Measurements from ENCODE around the gene ADORA2A. TPM values are rescaled to one million over a fixed set of nuclear protein-coding genes. Genes with fewer than 3 reads are reported as not detected.

Gene ADORA2A
- total RNA-seq, 1 experiment from 2014 or later = 0.96 TPM

DNA sequence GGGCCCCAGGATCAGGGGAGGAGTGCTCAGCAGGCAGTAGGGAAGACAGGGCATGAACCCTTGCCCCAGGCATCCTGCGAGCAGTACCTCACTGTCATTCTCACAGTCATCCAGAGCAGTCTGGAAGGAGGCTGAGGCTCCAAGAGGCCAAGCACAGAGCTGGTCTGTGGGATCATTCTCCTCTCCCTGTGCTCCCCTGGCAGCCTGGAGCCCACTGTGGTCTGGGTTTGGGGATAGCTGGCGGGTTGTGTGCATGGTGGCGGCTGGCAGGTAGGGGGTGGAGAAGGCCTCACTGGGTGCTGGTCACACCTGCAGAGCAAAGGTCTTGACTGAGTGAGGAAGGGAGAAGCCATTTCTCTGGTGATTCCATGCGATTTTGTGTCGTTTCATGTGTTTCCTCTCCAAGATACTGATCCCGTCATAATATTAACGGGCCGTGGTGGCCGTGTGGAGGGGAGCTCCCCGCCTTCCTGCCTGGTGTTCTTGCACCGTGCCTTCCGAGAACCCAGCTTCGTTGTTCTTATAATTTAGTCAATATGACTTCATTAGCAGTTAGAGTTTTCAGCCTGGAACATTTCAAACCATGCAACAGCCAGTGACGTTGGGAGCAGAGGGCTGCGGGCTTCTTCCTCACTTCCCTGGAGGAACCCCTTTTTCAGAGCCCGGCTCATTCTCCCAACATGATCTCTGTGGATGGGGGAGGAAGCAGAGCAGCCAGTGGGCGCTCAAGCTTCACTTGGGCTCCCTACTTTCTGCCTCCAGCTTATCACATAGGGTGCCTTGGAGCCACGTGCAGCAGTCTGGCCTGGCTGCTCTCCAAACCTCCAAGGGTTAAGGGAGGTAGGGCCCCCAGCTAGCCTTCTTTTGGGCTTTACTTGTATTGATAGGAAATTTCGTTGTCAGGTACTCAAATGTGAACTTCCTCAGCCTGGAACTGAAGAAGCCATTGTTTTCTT, 20.8 kb upstream of the ADORA2A start:
- no peak overlapping the region for H3K27ac Mint-ChIP-seq (ENCODE audit: low read depth, unreplicated experiment)
- DNase-seq (ENCODE audit: unreplicated experiment) = no peak
- no peak overlapping the region for H3K4me3 Mint-ChIP-seq (ENCODE audit: unreplicated experiment)
- H3K27me3 Mint-ChIP-seq (ENCODE audit: insufficient read depth, unreplicated experiment) = no peaks in the 10 kb centered on the region
- H3K4me1 Mint-ChIP-seq (ENCODE audit: insufficient read depth, unreplicated experiment) = peaks cover 10% of the 10 kb centered on the region
- ChIA-PET CTCF (interaction anchor here (0.5 to 1.6 kb wide), 4 partner anchors 13 to 214 kb away, joined by 3 to 7 read pairs (median 4); no protein-coding TSS in a partner anchor), POLR2A (no interaction called here)
- TF ChIP-seq, protein P1, sequence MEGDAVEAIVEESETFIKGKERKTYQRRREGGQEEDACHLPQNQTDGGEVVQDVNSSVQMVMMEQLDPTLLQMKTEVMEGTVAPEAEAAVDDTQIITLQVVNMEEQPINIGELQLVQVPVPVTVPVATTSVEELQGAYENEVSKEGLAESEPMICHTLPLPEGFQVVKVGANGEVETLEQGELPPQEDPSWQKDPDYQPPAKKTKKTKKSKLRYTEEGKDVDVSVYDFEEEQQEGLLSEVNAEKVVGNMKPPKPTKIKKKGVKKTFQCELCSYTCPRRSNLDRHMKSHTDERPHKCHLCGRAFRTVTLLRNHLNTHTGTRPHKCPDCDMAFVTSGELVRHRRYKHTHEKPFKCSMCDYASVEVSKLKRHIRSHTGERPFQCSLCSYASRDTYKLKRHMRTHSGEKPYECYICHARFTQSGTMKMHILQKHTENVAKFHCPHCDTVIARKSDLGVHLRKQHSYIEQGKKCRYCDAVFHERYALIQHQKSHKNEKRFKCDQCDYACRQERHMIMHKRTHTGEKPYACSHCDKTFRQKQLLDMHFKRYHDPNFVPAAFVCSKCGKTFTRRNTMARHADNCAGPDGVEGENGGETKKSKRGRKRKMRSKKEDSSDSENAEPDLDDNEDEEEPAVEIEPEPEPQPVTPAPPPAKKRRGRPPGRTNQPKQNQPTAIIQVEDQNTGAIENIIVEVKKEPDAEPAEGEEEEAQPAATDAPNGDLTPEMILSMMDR (IDR thresholded peaks at IDR 0.05; ENCODE audit: unreplicated experiment) = no peak
- peaks cover 18% of the 10 kb centered on the region for H3K36me3 Mint-ChIP-seq (ENCODE audit: insufficient read depth, unreplicated experiment)
- BruUV-seq (replicated peaks) = no TSS peak
- H3K9me3 Mint-ChIP-seq (ENCODE audit: unreplicated experiment) = no peaks in the 10 kb centered on the region
- intact Hi-C loops (cut with micrococcal nuclease) = no loop called here

DNA sequence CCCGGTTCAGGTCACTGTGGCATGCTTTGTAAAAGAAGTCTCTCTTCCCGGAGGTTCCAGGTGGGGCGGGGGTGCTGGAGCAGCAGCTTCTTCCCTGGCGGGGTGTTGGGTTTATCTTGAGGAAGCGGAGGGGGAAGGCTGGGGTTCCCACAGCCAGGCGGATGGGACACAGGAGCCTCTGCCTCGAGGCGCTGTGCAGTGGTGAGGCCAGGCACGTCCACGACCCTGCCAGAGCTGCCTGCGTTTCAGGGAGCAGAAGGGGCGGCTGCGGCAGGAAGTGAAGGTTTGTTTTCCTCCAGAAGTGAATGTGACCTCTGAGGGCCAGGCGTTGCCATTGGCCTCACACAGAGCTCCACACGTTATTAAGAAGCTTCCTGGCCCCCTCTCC, 20.1 kb upstream of the ADORA2A start:
- ChIA-PET POLR2A (no interaction called here), CTCF (interaction anchor here (0.5 to 1.6 kb wide), 4 partner anchors 14 to 214 kb away, joined by 3 to 7 read pairs (median 4); no protein-coding TSS in a partner anchor)
- no TSS peak for BruUV-seq (replicated peaks)
- TF ChIP-seq, protein P1 (IDR thresholded peaks at IDR 0.05; ENCODE audit: unreplicated experiment) = no peak
- peaks cover 6% of the 10 kb centered on the region for H3K4me1 Mint-ChIP-seq (ENCODE audit: insufficient read depth, unreplicated experiment)
- DNase-seq (ENCODE audit: unreplicated experiment) = no peak
- H3K36me3 Mint-ChIP-seq (ENCODE audit: insufficient read depth, unreplicated experiment) = peaks cover 18% of the 10 kb centered on the region
- H3K9me3 Mint-ChIP-seq (ENCODE audit: unreplicated experiment) = no peaks in the 10 kb centered on the region
- H3K4me3 Mint-ChIP-seq (ENCODE audit: unreplicated experiment) = no peak overlapping the region
- intact Hi-C loops (cut with micrococcal nuclease) = no loop called here
- no peaks in the 10 kb centered on the region for H3K27me3 Mint-ChIP-seq (ENCODE audit: insufficient read depth, unreplicated experiment)
- no peak overlapping the region for H3K27ac Mint-ChIP-seq (ENCODE audit: low read depth, unreplicated experiment)

GRCh38 chr22:24407884-24408283, 19.5 kb upstream of the ADORA2A start:
- ChIA-PET POLR2A (interaction anchor here (2.1 kb wide), 1 partner anchor 10 kb away, joined by 4 read pairs; no protein-coding TSS in a partner anchor), CTCF (no interaction called here)
- Mint-ChIP-seq H3K27me3 (ENCODE audit: insufficient read depth, unreplicated experiment) (no peaks in the 10 kb centered on the region), H3K4me3 (ENCODE audit: unreplicated experiment) (no peak overlapping the region), H3K9me3 (ENCODE audit: unreplicated experiment) (no peaks in the 10 kb centered on the region), H3K27ac (ENCODE audit: low read depth, unreplicated experiment) (no peak overlapping the region), H3K4me1 (ENCODE audit: insufficient read depth, unreplicated experiment) (no peaks in the 10 kb centered on the region), H3K36me3 (ENCODE audit: insufficient read depth, unreplicated experiment) (peaks cover 18% of the 10 kb centered on the region)
- no peak for DNase-seq (ENCODE audit: unreplicated experiment)
- TF ChIP-seq, protein P1 (IDR thresholded peaks at IDR 0.05; ENCODE audit: unreplicated experiment) = no peak
- BruUV-seq (replicated peaks) = no TSS peak
- intact Hi-C loops (cut with micrococcal nuclease) = no loop called here

GRCh38 chr22:24408630-24409029, 18.8 kb upstream of the ADORA2A start:
- Mint-ChIP-seq H3K4me3 (ENCODE audit: unreplicated experiment) (no peak overlapping the region), H3K36me3 (ENCODE audit: insufficient read depth, unreplicated experiment) (peaks cover 23% of the 10 kb centered on the region), H3K27me3 (ENCODE audit: insufficient read depth, unreplicated experiment) (no peaks in the 10 kb centered on the region), H3K4me1 (ENCODE audit: insufficient read depth, unreplicated experiment) (no peaks in the 10 kb centered on the region), H3K27ac (ENCODE audit: low read depth, unreplicated experiment) (no peak overlapping the region), H3K9me3 (ENCODE audit: unreplicated experiment) (no peaks in the 10 kb centered on the region)
- DNase-seq (ENCODE audit: unreplicated experiment) = no peak
- TF ChIP-seq, protein P1 (IDR thresholded peaks at IDR 0.05; ENCODE audit: unreplicated experiment) = no peak
- ChIA-PET POLR2A (interaction anchor here (2.1 kb wide), 1 partner anchor 10 kb away, joined by 4 read pairs; no protein-coding TSS in a partner anchor), CTCF (interaction anchor here (0.7 to 1.9 kb wide), 3 partner anchors 9 to 114 kb away, joined by 3 to 6 read pairs (median 5); no protein-coding TSS in a partner anchor)
- intact Hi-C loops (cut with micrococcal nuclease) = no loop called here
- no TSS peak for BruUV-seq (replicated peaks)
